Natural killer cell (primary cell): ENCODE results near the gene MCM10. TPM values are rescaled to one million over a fixed set of nuclear protein-coding genes. Genes with fewer than 3 reads are reported as not detected.

ENCODE experiments used
- ATAC-seq, 3 donors: fragments of 150-1000 bp in 2 of 3; fragments of 200-7000 bp in 1 of 3; cut with Tn5 transposase; 1 replicate in 1 of 3; 2 replicates in 2 of 3; pipeline ENCODE4 v1.10.0; 2021; ENCODE audit warnings: mild to moderate bottlenecking in 2 of 3, moderate library complexity in 2 of 3
- DNase-seq, 2 donors: peaks; one replicate each; pipeline versions ENCODE4 v3.0.0 to v3.0.0-alpha.2; 2013 to 2021; ENCODE audit warnings: mixed read lengths in 1 of 2
- H3K27ac ChIP-seq: one replicate; pipeline ENCODE4 v1.5.1; 2013; ENCODE audit warnings: mild to moderate bottlenecking, low read length
- H3K27me3 ChIP-seq: one replicate; pipeline ENCODE4 v1.6.1; 2013; ENCODE audit warnings: low read length; ENCODE audit not compliant: control insufficient read depth, insufficient read depth
- H3K36me3 ChIP-seq: one replicate; pipeline ENCODE4 v1.6.1; 2013; ENCODE audit warnings: low read length; ENCODE audit not compliant: control insufficient read depth, insufficient read depth
- H3K4me1 ChIP-seq: one replicate; pipeline ENCODE4 v1.6.1; 2013; ENCODE audit warnings: low read length; ENCODE audit not compliant: control insufficient read depth, insufficient read depth
- H3K4me3 ChIP-seq: one replicate; pipeline ENCODE4 v1.5.1; 2013; ENCODE audit warnings: low read length
- H3K9me3 ChIP-seq: one replicate; pipeline ENCODE4 v1.6.1; 2013; ENCODE audit warnings: low read length; ENCODE audit not compliant: control insufficient read depth, insufficient read depth
- H3K27ac Mint-ChIP-seq, 2 donors: one replicate each; pipeline ENCODE4 v1.8.0; 2022; ENCODE audit warnings: mild to moderate bottlenecking in 2 of 2, mixed read lengths in 2 of 2, moderate library complexity in 1 of 2
- H3K27me3 Mint-ChIP-seq, 2 donors: one replicate each; pipeline ENCODE4 v1.8.0; 2022; ENCODE audit warnings: low read depth in 2 of 2, mixed read lengths in 2 of 2
- H3K36me3 Mint-ChIP-seq: one replicate; pipeline ENCODE4 v1.8.0; 2022; ENCODE audit warnings: mixed read lengths
- H3K4me1 Mint-ChIP-seq, 2 donors: one replicate each; pipeline ENCODE4 v1.8.0; 2022; ENCODE audit warnings: mixed read lengths in 2 of 2
- H3K4me3 Mint-ChIP-seq: one replicate; pipeline ENCODE4 v1.8.0; 2022; ENCODE audit warnings: mild to moderate bottlenecking, moderate library complexity, mixed read lengths
- H3K9me3 Mint-ChIP-seq, 2 donors: one replicate each; pipeline ENCODE4 v1.8.0; 2022; ENCODE audit warnings: mixed read lengths in 2 of 2
- WGBS: methylation state at CpG from one replicate; pipeline ENCODE4 v1.1.7; 2013; ENCODE audit warnings: missing lambda C conversion rate; ENCODE audit not compliant: insufficient coverage; 5-methylcytosine and 5-hydroxymethylcytosine counted together
- intact Hi-C: fragments of 100-400 bp; cut with micrococcal nuclease; formaldehyde crosslinking; loops from one replicate; pipeline ENCODE4 v1.14.2; 2022
- total RNA-seq, 4 donors: library from RNA; stranded (reverse); fragments of 120-200 nt in 1 of 4; gene quantifications; one replicate each; pipeline versions ENCODE4 v1.2.3 to v1.2.4, GENCODE V29; 2013 to 2022
- TF ChIP-seq, protein P1 (sequence below): fragments of 200-600 bp; IDR thresholded peaks from one replicate; pipeline ENCODE4 v1.8.0; 2022; ENCODE audit warnings: antibody characterized with exemption

The MCM10 gene
- total RNA-seq, 3 donors from 2014 or later (not counting 1 experiment from before 2014, with no cell fraction given), result 0.73 to 2.9 (median 1.3) TPM

DNA sequence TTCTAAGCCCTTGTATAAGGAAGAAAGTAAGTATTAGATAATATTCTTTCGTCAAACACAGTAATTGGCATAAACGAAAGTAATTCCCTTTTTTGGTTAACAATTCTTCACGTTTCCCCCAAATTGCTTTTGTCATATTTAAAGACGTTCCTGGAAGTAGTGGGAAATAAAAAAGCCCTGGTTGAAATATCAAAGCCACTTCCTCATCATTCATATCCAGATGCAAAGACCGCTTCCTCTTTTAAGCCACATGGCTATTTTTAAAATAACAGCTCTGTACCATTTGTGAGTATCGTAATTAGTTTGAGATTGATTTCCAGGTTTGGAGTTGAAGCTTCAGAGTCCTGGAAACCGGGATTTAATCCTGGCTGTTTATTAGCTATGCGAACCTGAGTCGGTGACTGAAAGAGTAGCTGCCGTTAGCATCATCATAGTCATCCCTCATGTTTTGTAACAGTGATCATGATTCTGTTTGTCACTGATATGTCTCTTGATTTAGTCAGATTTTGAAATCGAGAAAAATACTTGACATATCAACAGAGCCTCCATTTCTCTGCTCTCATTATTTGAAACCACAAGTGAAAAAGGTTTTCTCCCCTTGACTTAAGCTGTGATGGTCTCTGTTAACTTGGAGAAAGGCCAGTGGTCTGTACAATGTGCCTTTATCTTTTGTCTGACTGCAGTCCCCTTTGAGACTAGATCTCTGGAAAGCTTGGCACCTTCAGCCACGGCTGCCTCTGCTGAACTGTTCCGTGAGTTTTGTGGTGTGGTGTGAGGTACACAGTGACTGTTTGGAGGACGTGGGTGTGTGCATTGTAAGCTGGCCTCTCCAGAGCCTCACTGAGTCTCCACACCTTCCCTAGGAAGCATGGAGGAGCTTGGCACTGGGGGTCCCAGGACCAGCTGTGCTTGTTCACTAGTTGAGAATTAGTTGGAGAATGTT lies 43.2 kb upstream of the MCM10 start:
- Mint-ChIP-seq H3K27ac (peak overlapping the region; percentile 87 to 94), H3K4me1 (peaks cover 42 to 48% of the 10 kb centered on the region in 2 donors), H3K36me3 (peaks cover 51% of the 10 kb centered on the region), H3K9me3 (no peaks in the 10 kb centered on the region), H3K4me3 (peak overlapping the region; percentile 70), H3K27me3 (no peaks in the 10 kb centered on the region)
- intact Hi-C loops, result loop anchor here (2.0 kb wide), 1 partner anchor 17 kb away; the partner anchor contains the start of gene OPTN
- H3K27me3 ChIP-seq, result no peaks in the 10 kb centered on the region
- ATAC-seq (peak in 1 of 3 donors; percentile 17), DNase-seq (no peak)
- TF ChIP-seq, protein P1, sequence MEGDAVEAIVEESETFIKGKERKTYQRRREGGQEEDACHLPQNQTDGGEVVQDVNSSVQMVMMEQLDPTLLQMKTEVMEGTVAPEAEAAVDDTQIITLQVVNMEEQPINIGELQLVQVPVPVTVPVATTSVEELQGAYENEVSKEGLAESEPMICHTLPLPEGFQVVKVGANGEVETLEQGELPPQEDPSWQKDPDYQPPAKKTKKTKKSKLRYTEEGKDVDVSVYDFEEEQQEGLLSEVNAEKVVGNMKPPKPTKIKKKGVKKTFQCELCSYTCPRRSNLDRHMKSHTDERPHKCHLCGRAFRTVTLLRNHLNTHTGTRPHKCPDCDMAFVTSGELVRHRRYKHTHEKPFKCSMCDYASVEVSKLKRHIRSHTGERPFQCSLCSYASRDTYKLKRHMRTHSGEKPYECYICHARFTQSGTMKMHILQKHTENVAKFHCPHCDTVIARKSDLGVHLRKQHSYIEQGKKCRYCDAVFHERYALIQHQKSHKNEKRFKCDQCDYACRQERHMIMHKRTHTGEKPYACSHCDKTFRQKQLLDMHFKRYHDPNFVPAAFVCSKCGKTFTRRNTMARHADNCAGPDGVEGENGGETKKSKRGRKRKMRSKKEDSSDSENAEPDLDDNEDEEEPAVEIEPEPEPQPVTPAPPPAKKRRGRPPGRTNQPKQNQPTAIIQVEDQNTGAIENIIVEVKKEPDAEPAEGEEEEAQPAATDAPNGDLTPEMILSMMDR, result no peak
- no peak overlapping the region for H3K4me3 ChIP-seq
- peaks cover 65% of the 10 kb centered on the region for H3K36me3 ChIP-seq
- no peaks in the 10 kb centered on the region for H3K9me3 ChIP-seq
- WGBS, result 14% methylated on average over 9 of the region's 14 CpGs
- peaks cover 23% of the 10 kb centered on the region for H3K4me1 ChIP-seq
- peak overlapping the region; percentile 45 for H3K27ac ChIP-seq

DNA sequence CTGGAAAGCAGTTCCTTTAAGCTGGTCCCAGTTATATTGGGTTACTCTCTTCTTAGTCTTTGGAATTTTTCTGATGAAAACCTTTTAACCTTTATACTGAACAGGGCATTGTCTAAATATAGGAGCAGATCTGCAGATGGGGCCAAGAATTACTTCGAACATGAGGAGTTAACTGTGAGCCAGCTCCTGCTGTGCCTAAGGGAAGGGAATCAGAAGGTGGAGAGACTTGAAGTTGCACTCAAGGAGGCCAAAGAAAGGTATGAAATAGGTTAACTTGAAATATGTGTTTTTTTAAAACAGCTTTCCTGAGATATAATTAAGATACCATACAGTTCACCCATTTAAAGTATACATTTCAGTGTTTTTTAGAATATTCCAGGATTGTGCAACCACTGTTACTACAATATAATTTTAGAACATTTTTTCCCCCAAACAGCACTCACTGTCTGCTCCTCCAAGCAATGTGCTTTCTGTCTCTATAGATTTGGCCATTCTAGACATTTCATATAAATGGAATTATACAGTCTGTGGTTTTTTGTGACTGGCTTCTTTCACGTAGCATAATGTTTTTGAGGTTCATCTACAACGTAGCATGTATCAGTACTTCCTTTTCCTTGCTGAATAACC lies 42.5 kb upstream of the MCM10 start:
- TF ChIP-seq, protein P1, result no peak
- Mint-ChIP-seq H3K9me3 (no peaks in the 10 kb centered on the region), H3K4me3 (no peak overlapping the region), H3K36me3 (peaks cover 54% of the 10 kb centered on the region), H3K27me3 (no peaks in the 10 kb centered on the region), H3K27ac (peak overlapping the region; percentile 87 to 94), H3K4me1 (peaks cover 42 to 48% of the 10 kb centered on the region in 2 donors)
- H3K4me3 ChIP-seq, result no peak overlapping the region
- no peaks in the 10 kb centered on the region for H3K27me3 ChIP-seq
- H3K4me1 ChIP-seq, result peaks cover 23% of the 10 kb centered on the region
- DNase-seq, result no peak
- peaks cover 66% of the 10 kb centered on the region for H3K36me3 ChIP-seq
- no peaks in the 10 kb centered on the region for H3K9me3 ChIP-seq
- 100% methylated on average over 1 of the region's 3 CpGs for WGBS
- intact Hi-C loops, result no loop called here
- H3K27ac ChIP-seq, result no peak overlapping the region
- ATAC-seq, result no peak

- Histone ChIP-seq H3K4me3 (no peak overlapping the region), H3K27ac (no peak overlapping the region), H3K4me1 (peaks cover 21% of the 10 kb centered on the region), H3K9me3 (no peaks in the 10 kb centered on the region), H3K36me3 (peaks cover 80% of the 10 kb centered on the region), H3K27me3 (no peaks in the 10 kb centered on the region)
- H3K27me3 Mint-ChIP-seq, result no peaks in the 10 kb centered on the region
- no peaks in the 10 kb centered on the region for H3K9me3 Mint-ChIP-seq
- H3K27ac Mint-ChIP-seq, result peak overlapping the region; percentile 48 to 73
- intact Hi-C loops, result no loop called here
- peaks cover 64% of the 10 kb centered on the region for H3K36me3 Mint-ChIP-seq
- H3K4me3 Mint-ChIP-seq, result no peak overlapping the region
- ATAC-seq, result no peak
- peaks cover 37 to 43% of the 10 kb centered on the region in 2 donors for H3K4me1 Mint-ChIP-seq
- TF ChIP-seq, protein P1, result no peak
- no peak for DNase-seq
- WGBS, result 93% methylated on average over 7 of the region's 10 CpGs
Measured at GRCh38 chr10:13120786-13121499, 40.4 kb upstream of the MCM10 start.
